DMS153 (cell line): Measurements from ENCODE around the gene HYAL3.

Source experiments
- DNase-seq: peaks from one replicate; lab custom pipeline; 2025; lab: John Stamatoyannopoulos, UW

HYAL3 gene

GRCh38 chr3:50298836-50299637, at the start of gene HYAL3, which contains the start of gene NAA80:
TSS of gene HYAL3 (minus strand) at chr3:50299405. CDS start at chr3:50295602, 3,803 bp downstream.
TSS of gene NAA80 (minus strand) at chr3:50299405. CDS start at chr3:50297463, 1,942 bp downstream.
- peak; percentile 86 for DNase-seq

GRCh38 chr3:50347187-50347813, 48.1 kb upstream of the HYAL3 start:
- DNase-seq, result peak; percentile 53

GRCh38 chr3:50345586-50346234, 46.5 kb upstream of the HYAL3 start, which contains the start of gene ZMYND10:
TSS of gene ZMYND10 (minus strand) at chr3:50345732. CDS start at chr3:50345579, 153 bp downstream.
- DNase-seq, result no peak

GRCh38 chr3:50345008-50345407, 45.8 kb upstream of the HYAL3 start:
- no peak for DNase-seq

- DNase-seq, result no peak
Observed at GRCh38 chr3:50342813-50343633, 43.8 kb upstream of the HYAL3 start.

GRCh38 chr3:50341996-50342650, 42.9 kb upstream of the HYAL3 start:
- DNase-seq, result no peak

- no peak for DNase-seq
Observed at GRCh38 chr3:50341537-50341936, 42.3 kb upstream of the HYAL3 start.

GRCh38 chr3:50340448-50341329, 41.5 kb upstream of the HYAL3 start, which contains the start of gene RASSF1:
TSS of gene RASSF1 (minus strand) at chr3:50340836. CDS start at chr3:50340805, 31 bp downstream.
- no peak for DNase-seq

- DNase-seq, result no peak
Observed at GRCh38 chr3:50340147-50340447, 40.9 kb upstream of the HYAL3 start.

- DNase-seq, result no peak
Observed at GRCh38 chr3:50339485-50340146, 40.4 kb upstream of the HYAL3 start.

- no peak for DNase-seq
Observed at GRCh38 chr3:50338965-50339364, 39.8 kb upstream of the HYAL3 start.

GRCh38 chr3:50337175-50337861, 38.1 kb upstream of the HYAL3 start:
- peak; percentile 92 for DNase-seq

- DNase-seq, result no peak
Observed at GRCh38 chr3:50336452-50337174, 37.4 kb upstream of the HYAL3 start.

- DNase-seq, result no peak
Observed at GRCh38 chr3:50334339-50335075, 35.3 kb upstream of the HYAL3 start.

GRCh38 chr3:50333744-50334328, 34.6 kb upstream of the HYAL3 start:
- no peak for DNase-seq

- no peak for DNase-seq
Observed at GRCh38 chr3:50331364-50331907, 32.2 kb upstream of the HYAL3 start.

- no peak for DNase-seq
Observed at GRCh38 chr3:50330330-50330729, 31.1 kb upstream of the HYAL3 start.
